Trophoblast cell (in vitro differentiated cells and primary cell): ENCODE data around the gene LAS1L.
"Not testable (repeated sequence)": the region's sequence is repeated elsewhere in the genome, so short reads cannot be mapped to it uniquely, and the experiment has no call there.

Source experiments
- DNase-seq, 2 donors: peaks; one replicate each; pipeline ENCODE4 v3.0.0-alpha.2; 2016
- H2AFZ ChIP-seq: 2 replicates; pipeline ENCODE4 v1.6.1; 2013; ENCODE audit warnings: low read length, moderate library complexity, mild to moderate bottlenecking; ENCODE audit not compliant: insufficient read depth, poor library complexity
- H2AK5ac ChIP-seq: 2 replicates; pipeline ENCODE4 v1.6.1; 2013; ENCODE audit warnings: mild to moderate bottlenecking, low read length
- H2BK120ac ChIP-seq: 2 replicates; pipeline ENCODE4 v1.6.1; 2013; ENCODE audit warnings: low read length, mild to moderate bottlenecking, moderate library complexity; ENCODE audit not compliant: insufficient read depth, poor library complexity
- H2BK12ac ChIP-seq: 2 replicates; pipeline ENCODE4 v1.6.1; 2013; ENCODE audit warnings: mild to moderate bottlenecking, low read length, moderate library complexity
- H2BK5ac ChIP-seq: 2 replicates; pipeline ENCODE4 v1.6.1; 2013; ENCODE audit warnings: low read length, low read depth, moderate library complexity, mild to moderate bottlenecking; ENCODE audit not compliant: poor library complexity
- H3K14ac ChIP-seq: 2 replicates; pipeline ENCODE4 v1.6.1; 2013; ENCODE audit warnings: mild to moderate bottlenecking, low read length
- H3K18ac ChIP-seq: 2 replicates; pipeline ENCODE4 v1.6.1; 2013; ENCODE audit warnings: mild to moderate bottlenecking, low read length
- H3K23ac ChIP-seq: 2 replicates; pipeline ENCODE4 v1.6.1; 2013; ENCODE audit warnings: low read length
- H3K27ac ChIP-seq: 2 replicates; pipeline ENCODE4 v1.5.1; 2013; ENCODE audit warnings: low read depth, mild to moderate bottlenecking, inconsistent platforms, low read length, moderate library complexity
- H3K27me3 ChIP-seq: 2 replicates; pipeline ENCODE4 v1.6.1; 2013; ENCODE audit warnings: inconsistent platforms, mild to moderate bottlenecking, low read length, moderate library complexity; ENCODE audit not compliant: insufficient read depth
- H3K36me3 ChIP-seq, 2 experiments: 1 replicate in 1 of 2; 2 replicates in 1 of 2; pipeline ENCODE4 v1.6.1; 2013; ENCODE audit warnings: low read length in 2 of 2, mild to moderate bottlenecking in 2 of 2, moderate library complexity in 1 of 2; ENCODE audit not compliant: insufficient read depth in 2 of 2, control insufficient read depth in 1 of 2
- H3K4ac ChIP-seq: 2 replicates; pipeline ENCODE4 v1.6.1; 2013; ENCODE audit warnings: low read depth, mild to moderate bottlenecking, low read length, moderate library complexity
- H3K4me1 ChIP-seq, 2 experiments: 1 replicate in 1 of 2; 2 replicates in 1 of 2; pipeline ENCODE4 v1.6.1; 2013; ENCODE audit warnings: low read length in 2 of 2, mild to moderate bottlenecking in 2 of 2, moderate library complexity in 1 of 2; ENCODE audit not compliant: insufficient read depth in 2 of 2, control insufficient read depth in 1 of 2
- H3K4me2 ChIP-seq: 2 replicates; pipeline ENCODE4 v1.6.1; 2013; ENCODE audit warnings: inconsistent platforms, mild to moderate bottlenecking, low read length, moderate library complexity
- H3K4me3 ChIP-seq: 2 replicates; pipeline ENCODE4 v1.5.1; 2013; ENCODE audit warnings: mild to moderate bottlenecking, low read depth, low read length, inconsistent platforms
- H3K79me1 ChIP-seq: one replicate; pipeline ENCODE4 v1.6.1; 2013; ENCODE audit warnings: low read length
- H3K79me2 ChIP-seq: 2 replicates; pipeline ENCODE4 v1.6.1; 2013; ENCODE audit warnings: low read length, mild to moderate bottlenecking; ENCODE audit not compliant: control insufficient read depth, insufficient read depth, poor library complexity
- H3K9ac ChIP-seq: 2 replicates; pipeline ENCODE4 v1.6.1; 2013; ENCODE audit warnings: mild to moderate bottlenecking, low read length
- H3K9me3 ChIP-seq: 2 replicates; pipeline ENCODE4 v1.6.1; 2013; ENCODE audit warnings: low read depth, mild to moderate bottlenecking, control low read depth, inconsistent platforms, low read length; ENCODE audit not compliant: insufficient read depth
- H4K12ac ChIP-seq: 2 replicates; pipeline ENCODE4 v1.6.1; 2013; ENCODE audit warnings: low read depth, mild to moderate bottlenecking, low read length, moderate library complexity
- H4K8ac ChIP-seq: 2 replicates; pipeline ENCODE4 v1.6.1; 2013; ENCODE audit warnings: low read depth, mild to moderate bottlenecking, low read length, moderate library complexity
- H4K91ac ChIP-seq: one replicate; pipeline ENCODE4 v1.6.1; 2013; ENCODE audit warnings: low read depth, mild to moderate bottlenecking, low read length, moderate library complexity
- WGBS: extraction: QIAGEN DNeasy Blood & Tissue Kit; methylation state at CpG from one replicate; pipeline ENCODE4 v1.1.7; 2013; ENCODE audit warnings: missing lambda C conversion rate; ENCODE audit not compliant: insufficient read length, insufficient coverage; ENCODE audit errors: extremely low coverage; 5-methylcytosine and 5-hydroxymethylcytosine counted together

Gene LAS1L

GRCh38 chrX:65524139-65524538 is 10.4 kb downstream of the LAS1L start:
- H3K79me2 ChIP-seq = no peaks in the 10 kb centered on the region
- no peak overlapping the region for H3K9ac ChIP-seq
- no peak overlapping the region for H3K4me2 ChIP-seq
- no peak overlapping the region for H3K27ac ChIP-seq
- no peaks in the 10 kb centered on the region for H3K79me1 ChIP-seq
- peak overlapping the region; percentile 54 for H4K12ac ChIP-seq
- H3K23ac ChIP-seq = no peak overlapping the region
- no peak overlapping the region for H2BK120ac ChIP-seq
- H3K4me3 ChIP-seq = no peak overlapping the region
- H3K36me3 ChIP-seq = peaks cover 42 to 67% of the 10 kb centered on the region in 2 experiments
- no peak overlapping the region for H3K4ac ChIP-seq
- H4K8ac ChIP-seq = no peak overlapping the region
- no peaks in the 10 kb centered on the region for H3K9me3 ChIP-seq
- no peak overlapping the region for H2BK12ac ChIP-seq
- H3K14ac ChIP-seq = no peak overlapping the region
- no peak overlapping the region for H2BK5ac ChIP-seq
- H3K27me3 ChIP-seq = no peaks in the 10 kb centered on the region
- no peak overlapping the region for H4K91ac ChIP-seq
- no peak for DNase-seq
- no peaks in the 10 kb centered on the region for H3K4me1 ChIP-seq
- H3K18ac ChIP-seq = no peak overlapping the region
- H2AK5ac ChIP-seq = no peak overlapping the region
- WGBS = no CpG with 5 or more reads among the region's 9 CpGs
- H2AFZ ChIP-seq = no peak overlapping the region

- no peak overlapping the region for H2BK120ac ChIP-seq
- no peak overlapping the region for H3K18ac ChIP-seq
- H4K12ac ChIP-seq = no peak overlapping the region
- no peaks in the 10 kb centered on the region for H3K79me1 ChIP-seq
- H4K8ac ChIP-seq = no peak overlapping the region
- no peak overlapping the region for H2AK5ac ChIP-seq
- no peak overlapping the region for H3K9ac ChIP-seq
- H3K79me2 ChIP-seq = no peaks in the 10 kb centered on the region
- WGBS = no CpG with 5 or more reads among the region's 3 CpGs
- DNase-seq = peak in 1 of 2 donors; percentile 9
- no peak overlapping the region for H3K4me3 ChIP-seq
- peaks cover 38 to 61% of the 10 kb centered on the region in 2 experiments for H3K36me3 ChIP-seq
- no peak overlapping the region for H3K14ac ChIP-seq
- no peak overlapping the region for H2BK12ac ChIP-seq
- no peak overlapping the region for H3K4ac ChIP-seq
- H3K27me3 ChIP-seq = no peaks in the 10 kb centered on the region
- no peak overlapping the region for H3K27ac ChIP-seq
- no peak overlapping the region for H3K23ac ChIP-seq
- H3K9me3 ChIP-seq = no peaks in the 10 kb centered on the region
- no peak overlapping the region for H2AFZ ChIP-seq
- H4K91ac ChIP-seq = no peak overlapping the region
- no peak overlapping the region for H2BK5ac ChIP-seq
- no peak overlapping the region for H3K4me2 ChIP-seq
- H3K4me1 ChIP-seq = no peaks in the 10 kb centered on the region
Observed at GRCh38 chrX:65522739-65523372, 11.7 kb downstream of the LAS1L start.

- H3K4me1 ChIP-seq, H2BK120ac ChIP-seq, H3K9ac ChIP-seq, DNase-seq, H3K27ac ChIP-seq, H2AFZ ChIP-seq, H3K4ac ChIP-seq, H3K79me2 ChIP-seq, H2BK12ac ChIP-seq, H3K4me2 ChIP-seq, H3K23ac ChIP-seq, H3K79me1 ChIP-seq, H4K8ac ChIP-seq, H2AK5ac ChIP-seq, H3K18ac ChIP-seq, H3K14ac ChIP-seq, H4K91ac ChIP-seq, H3K9me3 ChIP-seq, H4K12ac ChIP-seq, H2BK5ac ChIP-seq, H3K4me3 ChIP-seq, H3K27me3 ChIP-seq: not testable (repeated sequence)
- no CpG with 5 or more reads among the region's 6 CpGs for WGBS
- peaks cover 43 to 60% of the 10 kb centered on the region in 2 experiments for H3K36me3 ChIP-seq
Observed at GRCh38 chrX:65519530-65519929, 15.1 kb downstream of the LAS1L start.

- H4K91ac ChIP-seq, H2BK120ac ChIP-seq, H3K4me3 ChIP-seq, H3K4me1 ChIP-seq, H2AK5ac ChIP-seq, H2AFZ ChIP-seq, H3K79me1 ChIP-seq, H4K12ac ChIP-seq, H3K4ac ChIP-seq, H3K18ac ChIP-seq, H3K79me2 ChIP-seq, H4K8ac ChIP-seq, H3K9ac ChIP-seq, H3K14ac ChIP-seq, H3K23ac ChIP-seq, H3K9me3 ChIP-seq, H3K4me2 ChIP-seq, H3K27me3 ChIP-seq, H3K27ac ChIP-seq, H2BK12ac ChIP-seq, DNase-seq, H2BK5ac ChIP-seq: not testable (repeated sequence)
- peaks cover 44 to 60% of the 10 kb centered on the region in 2 experiments for H3K36me3 ChIP-seq
- no CpG with 5 or more reads among the region's 9 CpGs for WGBS
Observed at GRCh38 chrX:65518980-65519379, 15.6 kb downstream of the LAS1L start.
